ENCODE data around the gene RPS29. TPM values are rescaled to one million over a fixed set of nuclear protein-coding genes. Genes with fewer than 3 reads are reported as not detected.

Gene RPS29
- total and polyA plus RNA-seq, 2 of the 13 experiments (the other 11 are each of a cell fraction or from before 2014, with no cell fraction given) = 4,303 to 8,215 TPM

GRCh38 chr14:49633640-49634546 is 47.7 kb upstream of the RPS29 start (continued):
- TF ChIP-seq RFX3 (CRISPR knock-in tag; IDR thresholded peaks at IDR 0.05) = no peak
- TF ChIP-seq HINFP (CRISPR knock-in tag; IDR thresholded peaks at IDR 0.05; ENCODE audit: low read depth) = peak; percentile 25; the same call in 1 of the 2 replicates
- peak; percentile 91 for TF ChIP-seq MTA1 (CRISPR knock-in tag; IDR thresholded peaks at IDR 0.05; ENCODE audit: borderline replicate concordance)
- no peak for TF ChIP-seq FOXA1 (IDR thresholded peaks at IDR 0.05)
- peak; percentile 23; the same call in 1 of the 2 replicates for TF ChIP-seq FOXA1 (CRISPR knock-in tag; IDR thresholded peaks at IDR 0.05)
- peak; percentile 80; the same call in 1 of the 2 replicates for TF ChIP-seq HMG20B (CRISPR knock-in tag; conservative IDR thresholded peaks at IDR 0.05)
- TF ChIP-seq PHF5A (CRISPR knock-in tag; IDR thresholded peaks at IDR 0.05; ENCODE audit: low read depth, unreplicated experiment) = peak; percentile 63
- TF ChIP-seq SMAD9 (CRISPR knock-in tag; IDR thresholded peaks at IDR 0.05) = no peak
- TF ChIP-seq RBFOX2 (IDR thresholded peaks at IDR 0.05; ENCODE audit: low read depth, low read length) = peak; percentile 97
- peak; percentile 91 for TF ChIP-seq ZBTB7A (CRISPR knock-in tag; IDR thresholded peaks at IDR 0.05)
- TF ChIP-seq GRHL1 (CRISPR knock-in tag; conservative IDR thresholded peaks at IDR 0.05) = no peak; the same call in 1 of the 2 replicates
- peak; percentile 95 for TF ChIP-seq MAZ (IDR thresholded peaks at IDR 0.05; ENCODE audit: borderline replicate concordance, low read depth, low read length)
- peak; percentile 75; the same call in 1 of the 2 replicates for TF ChIP-seq MAZ (CRISPR knock-in tag; IDR thresholded peaks at IDR 0.05; ENCODE audit: low read depth)
- TF ChIP-seq ZBTB33 (CRISPR knock-in tag; IDR thresholded peaks at IDR 0.05) = 0 out of 2 replicates have a peak, but pooled peaks have one; percentile 23
- no peak for TF ChIP-seq ARNT (IDR thresholded peaks at IDR 0.05)
- peak; percentile 98 for TF ChIP-seq ETV5 (CRISPR knock-in tag; IDR thresholded peaks at IDR 0.05; ENCODE audit: borderline replicate concordance)
- TF ChIP-seq ZNF274 (CRISPR knock-in tag; IDR thresholded peaks at IDR 0.05) = peak; percentile 44
- TF ChIP-seq XRCC5 (optimal IDR thresholded peaks at IDR 0.05; ENCODE audit: low read length) = peak; percentile 66
- TF ChIP-seq RNF219 (CRISPR knock-in tag; IDR thresholded peaks at IDR 0.05) = peak; percentile 94; the same call in 1 of the 2 replicates
- TF ChIP-seq ZSCAN9 (CRISPR knock-in tag; IDR thresholded peaks at IDR 0.05; ENCODE audit: borderline replicate concordance) = peak; percentile 37; the same call in 1 of the 2 replicates
- peak; percentile 88 for TF ChIP-seq ELF1 (CRISPR knock-in tag; IDR thresholded peaks at IDR 0.05)
- peak; percentile 30; the same call in 1 of the 2 replicates for TF ChIP-seq MXD4 (CRISPR knock-in tag; IDR thresholded peaks at IDR 0.05)
- TF ChIP-seq RXRB (CRISPR knock-in tag; IDR thresholded peaks at IDR 0.05; ENCODE audit: borderline replicate concordance) = 0 out of 2 replicates have a peak, but pooled peaks have one; percentile 17
